Stimulated activated CD4-positive, alpha-beta T cell treated with anti-CD3 and anti-CD28 coated beads, Interleukin-12 subunit alpha, Interleukin-12 subunit beta, amount 100 ng/mL, for 4 hours (primary cell): ENCODE results near the gene UBAP2.

Source experiments
- DNase-seq: peaks from one replicate; pipeline ENCODE4 v3.0.0-alpha.2; 2020

Gene UBAP2

GRCh38 chr9:33919276-33919897 is 129.3 kb downstream of the UBAP2 start:
- DNase-seq = no peak

GRCh38 chr9:33917036-33917435 is 131.7 kb downstream of the UBAP2 start:
- no peak for DNase-seq

GRCh38 chr9:33914887-33915628 is 133.6 kb downstream of the UBAP2 start:
- DNase-seq = no peak

GRCh38 chr9:33913541-33913940 is 135.1 kb downstream of the UBAP2 start:
- DNase-seq = no peak

- no peak for DNase-seq
Measured at GRCh38 chr9:33908749-33909148, 139.9 kb downstream of the UBAP2 start.

GRCh38 chr9:33908114-33908513 is 140.6 kb downstream of the UBAP2 start:
- no peak for DNase-seq

- no peak for DNase-seq
Measured at GRCh38 chr9:33907347-33907746, 141.3 kb downstream of the UBAP2 start.

- no peak for DNase-seq
Measured at GRCh38 chr9:33906769-33907168, 141.9 kb downstream of the UBAP2 start.

GRCh38 chr9:33905137-33905536 is 143.6 kb downstream of the UBAP2 start:
- DNase-seq = no peak

- DNase-seq = no peak
Measured at GRCh38 chr9:33903157-33903780, 145.4 kb downstream of the UBAP2 start.

- DNase-seq = no peak
Measured at GRCh38 chr9:33894316-33894715, 154.4 kb downstream of the UBAP2 start.

GRCh38 chr9:33893861-33894260 is 154.8 kb downstream of the UBAP2 start:
- DNase-seq = no peak

- no peak for DNase-seq
Measured at GRCh38 chr9:33885948-33886347, 162.7 kb downstream of the UBAP2 start.

- no peak for DNase-seq
Measured at GRCh38 chr9:33884856-33885701, 163.6 kb downstream of the UBAP2 start.

- DNase-seq = no peak
Measured at GRCh38 chr9:33881635-33882034, 167.1 kb downstream of the UBAP2 start.

- DNase-seq = no peak
Measured at GRCh38 chr9:33880211-33881089, 168.2 kb downstream of the UBAP2 start.

GRCh38 chr9:33878691-33879366 is 169.9 kb downstream of the UBAP2 start:
- DNase-seq = no peak

GRCh38 chr9:33877727-33878489 is 170.8 kb downstream of the UBAP2 start:
- no peak for DNase-seq
